Osteocyte (in vitro differentiated cells): ENCODE data around the gene ITGAV. TPM values are rescaled to one million over a fixed set of nuclear protein-coding genes. Genes with fewer than 3 reads are reported as not detected.

Experiments
- DNase-seq: peaks from one replicate; pipeline ENCODE4 v3.0.0; 2021; ENCODE audit warnings: mixed read lengths; ENCODE audit not compliant: unreplicated experiment; ENCODE audit errors: extremely low spot score
- H3K27ac Mint-ChIP-seq: one replicate; pipeline ENCODE4 v1.8.0; 2021; ENCODE audit warnings: mild to moderate bottlenecking, mixed read lengths; ENCODE audit not compliant: unreplicated experiment
- H3K27me3 Mint-ChIP-seq: one replicate; pipeline ENCODE4 v1.8.0; 2021; ENCODE audit warnings: mixed read lengths; ENCODE audit not compliant: unreplicated experiment
- H3K36me3 Mint-ChIP-seq: one replicate; pipeline ENCODE4 v1.8.0; 2021; ENCODE audit warnings: mixed read lengths; ENCODE audit not compliant: unreplicated experiment
- H3K4me1 Mint-ChIP-seq: one replicate; pipeline ENCODE4 v1.8.0; 2021; ENCODE audit warnings: mixed read lengths; ENCODE audit not compliant: unreplicated experiment
- H3K4me3 Mint-ChIP-seq: one replicate; pipeline ENCODE4 v1.8.0; 2021; ENCODE audit warnings: mild to moderate bottlenecking, moderate library complexity, mixed read lengths; ENCODE audit not compliant: unreplicated experiment
- H3K9me3 Mint-ChIP-seq: one replicate; pipeline ENCODE4 v1.8.0; 2021; ENCODE audit warnings: mixed read lengths; ENCODE audit not compliant: unreplicated experiment
- total RNA-seq: library from RNA; stranded (reverse); gene quantifications from 2 replicates; pipeline ENCODE4 v1.2.1, GENCODE V29; 2021
- TF ChIP-seq, protein P1 (sequence below): fragments of 200-600 bp; sonication (generic); IDR thresholded peaks from 2 replicates; pipeline ENCODE4 v1.5.0; 2021; ENCODE audit warnings: antibody characterized with exemption, mild to moderate bottlenecking, moderate library complexity

Gene ITGAV
- total RNA-seq, 1 donor from 2014 or later, result 141 TPM

DNA sequence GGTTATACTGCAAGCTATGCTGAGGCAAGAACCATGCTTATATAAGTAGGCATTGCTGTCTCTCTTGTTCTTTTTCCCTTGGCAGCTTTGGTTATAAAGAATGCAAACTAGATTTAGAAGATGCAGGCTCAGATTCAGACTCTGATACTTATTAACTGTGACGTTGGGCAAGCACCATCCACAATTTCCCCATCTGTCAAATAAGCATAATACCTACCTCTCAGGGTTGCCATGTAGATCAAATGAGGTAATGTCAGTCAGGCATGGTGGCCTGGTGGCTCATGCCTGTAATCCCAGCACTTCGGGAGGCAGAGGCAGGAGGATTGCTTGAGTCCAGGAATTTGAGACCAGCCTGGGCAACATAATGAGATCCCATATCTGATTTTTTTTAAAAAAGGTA is 21.7 kb downstream of the ITGAV start:
- no peak overlapping the region for H3K4me3 Mint-ChIP-seq
- no peak overlapping the region for H3K27ac Mint-ChIP-seq
- peaks cover 14% of the 10 kb centered on the region for H3K36me3 Mint-ChIP-seq
- no peak for DNase-seq
- H3K27me3 Mint-ChIP-seq, result no peaks in the 10 kb centered on the region
- TF ChIP-seq, protein P1, sequence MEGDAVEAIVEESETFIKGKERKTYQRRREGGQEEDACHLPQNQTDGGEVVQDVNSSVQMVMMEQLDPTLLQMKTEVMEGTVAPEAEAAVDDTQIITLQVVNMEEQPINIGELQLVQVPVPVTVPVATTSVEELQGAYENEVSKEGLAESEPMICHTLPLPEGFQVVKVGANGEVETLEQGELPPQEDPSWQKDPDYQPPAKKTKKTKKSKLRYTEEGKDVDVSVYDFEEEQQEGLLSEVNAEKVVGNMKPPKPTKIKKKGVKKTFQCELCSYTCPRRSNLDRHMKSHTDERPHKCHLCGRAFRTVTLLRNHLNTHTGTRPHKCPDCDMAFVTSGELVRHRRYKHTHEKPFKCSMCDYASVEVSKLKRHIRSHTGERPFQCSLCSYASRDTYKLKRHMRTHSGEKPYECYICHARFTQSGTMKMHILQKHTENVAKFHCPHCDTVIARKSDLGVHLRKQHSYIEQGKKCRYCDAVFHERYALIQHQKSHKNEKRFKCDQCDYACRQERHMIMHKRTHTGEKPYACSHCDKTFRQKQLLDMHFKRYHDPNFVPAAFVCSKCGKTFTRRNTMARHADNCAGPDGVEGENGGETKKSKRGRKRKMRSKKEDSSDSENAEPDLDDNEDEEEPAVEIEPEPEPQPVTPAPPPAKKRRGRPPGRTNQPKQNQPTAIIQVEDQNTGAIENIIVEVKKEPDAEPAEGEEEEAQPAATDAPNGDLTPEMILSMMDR, result no peak
- H3K4me1 Mint-ChIP-seq, result peaks cover 39% of the 10 kb centered on the region
- no peaks in the 10 kb centered on the region for H3K9me3 Mint-ChIP-seq

DNA sequence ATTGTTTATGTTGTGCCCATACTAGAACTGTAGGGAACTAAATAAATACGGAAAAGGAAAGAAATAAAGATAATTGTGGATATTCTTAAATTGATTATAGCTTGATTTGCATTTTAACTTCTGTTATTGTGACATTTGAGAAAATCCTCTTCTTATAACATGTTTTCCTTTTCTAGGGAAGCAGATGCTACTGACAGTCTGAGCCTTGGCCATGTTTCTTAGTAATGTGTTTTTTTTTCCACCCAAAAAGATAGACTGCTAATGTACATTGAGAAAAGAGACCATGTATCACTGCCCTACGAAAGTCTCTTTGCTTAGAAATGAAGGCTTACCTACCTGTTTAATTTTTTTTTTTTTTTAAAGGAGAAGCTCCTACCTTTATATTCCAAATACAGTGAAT is 22.2 kb downstream of the ITGAV start:
- no peaks in the 10 kb centered on the region for H3K9me3 Mint-ChIP-seq
- H3K36me3 Mint-ChIP-seq, result peaks cover 9% of the 10 kb centered on the region
- H3K27me3 Mint-ChIP-seq, result no peaks in the 10 kb centered on the region
- no peak overlapping the region for H3K27ac Mint-ChIP-seq
- no peak for DNase-seq
- TF ChIP-seq, protein P1, result no peak
- peaks cover 43% of the 10 kb centered on the region for H3K4me1 Mint-ChIP-seq
- no peak overlapping the region for H3K4me3 Mint-ChIP-seq

DNA sequence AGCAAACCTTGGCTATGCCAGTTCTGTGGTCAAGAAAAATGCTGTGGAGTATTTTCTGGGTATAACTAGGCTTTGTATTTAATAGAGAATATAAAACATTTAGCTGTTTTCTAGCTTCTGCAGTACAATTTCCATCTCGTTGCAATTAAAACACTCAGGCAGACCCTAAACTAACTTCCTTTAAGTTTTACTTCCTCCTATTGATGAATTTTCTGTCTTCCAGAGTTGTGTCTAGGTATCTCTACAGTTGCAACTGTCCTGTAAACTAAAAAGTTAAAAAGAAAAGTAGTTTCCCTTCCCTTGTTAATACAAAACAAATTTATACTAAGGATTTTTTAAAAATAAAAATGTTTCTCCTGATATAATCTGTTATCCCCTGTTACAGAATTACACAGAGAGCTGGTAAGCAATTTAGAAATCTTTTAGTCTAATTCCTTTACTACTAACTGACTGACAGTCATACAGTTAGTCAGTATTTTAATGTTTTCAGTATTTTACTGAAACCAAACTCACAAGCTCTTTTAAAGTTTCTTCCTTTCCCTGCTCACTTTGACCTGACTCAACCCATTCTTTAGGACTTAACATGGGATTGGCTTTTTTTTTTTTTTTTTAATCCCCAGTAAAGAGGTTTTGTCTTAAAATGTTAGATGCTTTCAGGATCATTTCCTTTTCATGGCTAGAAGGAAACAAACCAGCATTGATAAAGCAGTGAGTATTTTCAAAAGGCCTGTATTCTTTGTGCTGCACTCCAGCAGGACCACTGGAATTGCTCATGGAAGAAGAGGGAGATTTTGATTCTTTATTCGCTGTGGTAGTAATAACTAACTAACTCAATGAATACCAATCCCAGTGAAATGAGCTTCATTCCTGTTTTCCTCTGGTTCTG is 22.9 kb downstream of the ITGAV start:
- H3K4me3 Mint-ChIP-seq, result no peak overlapping the region
- TF ChIP-seq, protein P1, result no peak
- H3K27ac Mint-ChIP-seq, result peak overlapping the region; percentile 50
- no peaks in the 10 kb centered on the region for H3K27me3 Mint-ChIP-seq
- H3K36me3 Mint-ChIP-seq, result peaks cover 5% of the 10 kb centered on the region
- DNase-seq, result no peak
- peaks cover 47% of the 10 kb centered on the region for H3K4me1 Mint-ChIP-seq
- no peaks in the 10 kb centered on the region for H3K9me3 Mint-ChIP-seq

DNA sequence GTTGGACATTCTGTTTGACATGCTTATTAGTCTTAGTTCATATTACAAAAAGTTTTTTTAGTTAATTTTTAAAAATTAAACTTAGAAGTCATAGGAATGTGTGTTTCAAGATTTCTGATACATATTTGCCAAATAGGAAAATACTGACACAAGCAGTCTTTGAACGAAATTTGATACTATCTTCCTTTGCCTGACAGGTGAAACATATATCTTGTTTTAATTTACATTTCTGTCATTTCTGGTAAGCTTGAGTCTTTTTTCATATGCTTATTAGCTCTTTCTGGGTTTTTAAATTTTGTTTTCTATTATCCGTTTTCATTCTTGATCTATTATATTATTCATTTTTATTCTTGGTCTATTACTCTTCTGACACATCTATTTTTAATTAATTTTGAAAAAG is 24.5 kb downstream of the ITGAV start:
- peaks cover 39% of the 10 kb centered on the region for H3K4me1 Mint-ChIP-seq
- H3K36me3 Mint-ChIP-seq, result peaks cover 9% of the 10 kb centered on the region
- TF ChIP-seq, protein P1, result no peak
- H3K9me3 Mint-ChIP-seq, result no peaks in the 10 kb centered on the region
- H3K27ac Mint-ChIP-seq, result no peak overlapping the region
- H3K4me3 Mint-ChIP-seq, result no peak overlapping the region
- H3K27me3 Mint-ChIP-seq, result no peaks in the 10 kb centered on the region
- DNase-seq, result no peak

DNA sequence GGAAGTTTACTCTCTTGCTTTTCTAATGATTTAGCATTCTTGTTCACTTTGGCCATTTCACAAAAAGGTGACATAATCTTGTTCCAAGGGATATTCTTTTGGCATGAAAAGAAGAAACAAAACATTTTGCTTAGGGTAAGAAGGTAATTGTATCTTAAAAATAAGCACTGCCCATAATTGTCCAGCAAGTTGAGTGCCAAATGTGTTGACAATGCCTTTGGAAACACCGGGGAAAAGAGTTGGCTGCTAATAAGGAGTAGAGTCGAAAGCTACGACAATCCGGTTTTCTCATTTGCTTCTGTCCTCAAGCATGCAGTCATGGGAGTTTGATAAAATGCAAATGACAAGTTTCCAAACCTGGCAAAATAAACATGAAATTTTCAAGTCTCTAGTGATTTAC is 27.3 kb downstream of the ITGAV start:
- Mint-ChIP-seq H3K9me3 (peaks cover 3% of the 10 kb centered on the region), H3K4me1 (peaks cover 26% of the 10 kb centered on the region), H3K27me3 (no peaks in the 10 kb centered on the region), H3K27ac (no peak overlapping the region), H3K36me3 (peaks cover 11% of the 10 kb centered on the region), H3K4me3 (no peak overlapping the region)
- TF ChIP-seq, protein P1, result no peak
- no peak for DNase-seq
